Measurements from ENCODE around the gene LCN12. TPM values are rescaled to one million over a fixed set of nuclear protein-coding genes. Genes with fewer than 3 reads are reported as not detected.
A peak's percentile ranks its signal among the peaks of the same experiment; 100 is the strongest.

The LCN12 gene
- total and polyA plus RNA-seq, 3 experiments from 2014 or later: 0.85 to 1.3 TPM; not detected in 1

DNA sequence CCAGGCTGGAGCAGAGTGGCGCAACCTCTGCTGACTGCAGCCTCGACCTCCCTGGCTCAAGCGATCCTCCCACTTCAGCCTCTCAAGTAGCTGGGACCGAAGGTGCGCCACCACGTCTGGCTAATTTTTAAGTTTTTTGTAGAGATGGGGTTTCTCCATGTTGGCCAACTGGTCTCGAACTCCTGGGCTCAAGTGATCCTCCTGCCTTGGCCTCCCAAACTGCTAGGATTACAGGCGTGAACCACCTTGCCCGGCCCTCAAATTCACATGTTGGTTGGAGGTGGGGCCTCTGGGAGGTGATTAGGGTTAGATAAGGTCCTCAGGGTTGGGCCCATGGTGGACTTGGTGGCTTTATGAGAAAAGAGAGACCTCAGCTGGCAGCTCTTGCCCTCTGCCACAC, 10.1 kb downstream of the LCN12 start:
- ChIA-PET POLR2A (no interaction called here), CTCF (interaction anchor here (1.1 to 2.0 kb wide), 4 partner anchors 13 to 72 kb away, joined by 3 to 13 read pairs (median 6); partner anchors contain the start of genes C8G and FBXW5)
- peaks cover 0 to 3% (median 0%) of the 10 kb centered on the region in 3 donors for H3K36me3 Mint-ChIP-seq
- Histone ChIP-seq H3K27me3 (ENCODE audit: insufficient read depth, low read length, poor library complexity, severe bottlenecking) (no peaks in the 10 kb centered on the region), H3K9me3 (ENCODE audit: low read length) (no peaks in the 10 kb centered on the region), H3K36me3 (ENCODE audit: insufficient read depth, low read length) (no peaks in the 10 kb centered on the region), H3K4me3 (ENCODE audit: low read length) (no peak overlapping the region), H3K27ac (ENCODE audit: low read depth, low read length) (no peak overlapping the region), H3K4me1 (ENCODE audit: insufficient read depth, low read length) (peaks cover 52% of the 10 kb centered on the region)
- peaks cover 41 to 83% (median 46%) of the 10 kb centered on the region in 3 donors for H3K4me1 Mint-ChIP-seq
- peaks cover 0 to 3% of the 10 kb centered on the region in 2 donors for H3K27me3 Mint-ChIP-seq
- no peaks in the 10 kb centered on the region for H3K9me3 Mint-ChIP-seq
- H3K27ac Mint-ChIP-seq: peak overlapping the region in 6 of 8 donors; percentile 72 to 93 (median 86)
- no peak for DNase-seq
- H3K4me3 Mint-ChIP-seq: peak overlapping the region in 2 of 7 donors; percentile 55 to 81

DNA sequence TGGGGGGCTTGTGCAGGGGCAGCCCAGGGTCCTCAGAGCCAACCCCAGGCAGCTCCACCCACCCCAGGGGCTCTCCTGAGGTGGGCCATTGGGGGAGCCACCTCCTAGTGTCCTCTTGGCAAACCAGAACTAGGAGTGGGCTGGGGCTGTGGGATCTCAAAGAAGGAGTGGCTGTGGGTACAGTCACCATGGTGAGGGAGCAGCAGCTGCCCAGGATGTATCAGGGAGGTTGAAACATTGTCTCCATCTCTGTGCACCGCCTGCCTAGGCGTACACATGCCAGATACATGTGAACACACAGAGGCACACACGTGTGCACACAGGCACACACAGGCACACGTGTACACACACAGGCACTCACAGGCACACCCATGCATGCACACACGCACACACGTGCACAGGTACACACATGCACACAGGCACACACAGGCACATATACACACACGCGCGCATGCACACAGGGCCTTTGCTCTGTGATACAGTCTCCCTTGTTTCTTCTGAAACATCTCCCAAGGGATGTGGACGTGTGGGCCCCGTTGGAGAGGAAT, 10.7 kb downstream of the LCN12 start:
- Histone ChIP-seq H3K4me1 (ENCODE audit: insufficient read depth, low read length) (peaks cover 52% of the 10 kb centered on the region), H3K27me3 (ENCODE audit: insufficient read depth, low read length, poor library complexity, severe bottlenecking) (no peaks in the 10 kb centered on the region), H3K9me3 (ENCODE audit: low read length) (no peaks in the 10 kb centered on the region), H3K27ac (ENCODE audit: low read depth, low read length) (no peak overlapping the region), H3K36me3 (ENCODE audit: insufficient read depth, low read length) (no peaks in the 10 kb centered on the region), H3K4me3 (ENCODE audit: low read length) (no peak overlapping the region)
- no peak for DNase-seq
- Mint-ChIP-seq H3K27me3 (peaks cover 0 to 3% of the 10 kb centered on the region in 2 donors), H3K36me3 (peaks cover 0 to 3% (median 0%) of the 10 kb centered on the region in 3 donors), H3K27ac (peak overlapping the region; percentile 72 to 95 (median 86)), H3K9me3 (no peaks in the 10 kb centered on the region), H3K4me1 (peaks cover 41 to 80% (median 47%) of the 10 kb centered on the region in 3 donors), H3K4me3 (peak overlapping the region in 6 of 7 donors; percentile 34 to 68 (median 52))
- ChIA-PET POLR2A (no interaction called here), CTCF (interaction anchor here (1.1 to 2.0 kb wide), 4 partner anchors 12 to 72 kb away, joined by 3 to 13 read pairs (median 6); partner anchors contain the start of genes C8G and FBXW5)

DNA sequence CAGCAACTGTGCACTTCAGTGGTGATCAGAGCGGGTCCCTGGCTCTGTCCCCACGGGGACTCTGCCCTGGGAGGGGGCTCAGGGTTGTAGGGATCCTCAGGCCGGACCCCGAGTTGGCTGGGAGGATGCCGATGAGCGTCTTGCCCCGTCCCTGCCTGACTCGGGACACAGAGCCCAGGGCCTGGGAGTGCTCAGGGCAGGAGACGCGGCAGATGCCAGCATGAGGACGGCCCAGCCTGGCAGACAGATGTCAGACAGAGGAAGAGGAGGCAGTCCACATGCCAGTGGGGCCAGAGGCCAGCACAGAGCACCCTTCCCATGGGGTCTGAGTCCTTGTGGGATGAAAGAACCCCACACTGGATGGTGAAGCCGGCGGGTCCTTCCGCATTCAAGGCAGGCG, 11.3 kb downstream of the LCN12 start:
- H3K4me3 Mint-ChIP-seq: peak overlapping the region in 4 of 7 donors; percentile 19 to 68 (median 60)
- no peak for DNase-seq
- ChIA-PET POLR2A (no interaction called here), CTCF (interaction anchor here (0.9 to 2.0 kb wide), 2 partner anchors 12 to 33 kb away, joined by 3 to 13 read pairs; partner anchors contain the start of gene CLIC3)
- H3K36me3 Mint-ChIP-seq: peaks cover 0 to 3% (median 0%) of the 10 kb centered on the region in 3 donors
- no peaks in the 10 kb centered on the region for H3K27me3 ChIP-seq (ENCODE audit: insufficient read depth, low read length, poor library complexity, severe bottlenecking)
- no peak overlapping the region for H3K27ac ChIP-seq (ENCODE audit: low read depth, low read length)
- peaks cover 0 to 3% of the 10 kb centered on the region in 2 donors for H3K27me3 Mint-ChIP-seq
- peaks cover 52% of the 10 kb centered on the region for H3K4me1 ChIP-seq (ENCODE audit: insufficient read depth, low read length)
- no peaks in the 10 kb centered on the region for H3K36me3 ChIP-seq (ENCODE audit: insufficient read depth, low read length)
- peak overlapping the region in 6 of 8 donors; percentile 72 to 95 (median 84) for H3K27ac Mint-ChIP-seq
- no peaks in the 10 kb centered on the region for H3K9me3 Mint-ChIP-seq
- no peaks in the 10 kb centered on the region for H3K9me3 ChIP-seq (ENCODE audit: low read length)
- H3K4me3 ChIP-seq (ENCODE audit: low read length): no peak overlapping the region
- H3K4me1 Mint-ChIP-seq: peaks cover 41 to 77% (median 43%) of the 10 kb centered on the region in 3 donors

DNA sequence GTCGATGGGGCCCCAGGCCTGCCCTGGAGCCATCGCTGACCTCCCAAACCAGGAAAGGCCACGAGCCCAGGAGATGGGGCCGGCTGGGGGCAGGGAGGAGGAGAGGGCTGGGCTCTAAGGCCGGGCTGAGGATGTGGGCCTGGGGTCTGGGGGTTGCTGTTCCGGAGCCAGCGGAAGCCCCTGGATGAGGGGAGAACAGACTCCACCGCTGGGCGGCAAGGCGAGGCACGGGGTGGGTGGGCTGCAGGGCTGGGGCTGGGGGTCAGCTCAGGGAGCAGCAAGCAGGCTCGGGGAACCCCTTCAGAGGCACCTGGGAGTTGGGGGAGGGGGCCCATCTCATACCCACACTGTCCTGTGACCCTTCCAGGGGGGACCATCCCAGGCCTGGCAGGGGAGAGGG, 11.7 kb downstream of the LCN12 start:
- H3K9me3 Mint-ChIP-seq: no peaks in the 10 kb centered on the region
- no peak for DNase-seq
- H3K27ac Mint-ChIP-seq: no peak overlapping the region
- ChIA-PET POLR2A (no interaction called here), CTCF (interaction anchor here (0.8 to 2.0 kb wide), 5 partner anchors 11 to 122 kb away, joined by 3 to 13 read pairs (median 3); partner anchors contain the start of genes AJM1, CLIC3 and FBXW5)
- H3K36me3 Mint-ChIP-seq: peaks cover 0 to 3% (median 0%) of the 10 kb centered on the region in 3 donors
- H3K4me1 Mint-ChIP-seq: peaks cover 41 to 73% (median 42%) of the 10 kb centered on the region in 3 donors
- Histone ChIP-seq H3K27ac (ENCODE audit: low read depth, low read length) (no peak overlapping the region), H3K4me3 (ENCODE audit: low read length) (no peak overlapping the region), H3K9me3 (ENCODE audit: low read length) (no peaks in the 10 kb centered on the region), H3K4me1 (ENCODE audit: insufficient read depth, low read length) (peaks cover 52% of the 10 kb centered on the region), H3K27me3 (ENCODE audit: insufficient read depth, low read length, poor library complexity, severe bottlenecking) (no peaks in the 10 kb centered on the region), H3K36me3 (ENCODE audit: insufficient read depth, low read length) (no peaks in the 10 kb centered on the region)
- H3K4me3 Mint-ChIP-seq: peak overlapping the region in 1 of 7 donors; percentile 68
- H3K27me3 Mint-ChIP-seq: peaks cover 0 to 3% of the 10 kb centered on the region in 2 donors

DNA sequence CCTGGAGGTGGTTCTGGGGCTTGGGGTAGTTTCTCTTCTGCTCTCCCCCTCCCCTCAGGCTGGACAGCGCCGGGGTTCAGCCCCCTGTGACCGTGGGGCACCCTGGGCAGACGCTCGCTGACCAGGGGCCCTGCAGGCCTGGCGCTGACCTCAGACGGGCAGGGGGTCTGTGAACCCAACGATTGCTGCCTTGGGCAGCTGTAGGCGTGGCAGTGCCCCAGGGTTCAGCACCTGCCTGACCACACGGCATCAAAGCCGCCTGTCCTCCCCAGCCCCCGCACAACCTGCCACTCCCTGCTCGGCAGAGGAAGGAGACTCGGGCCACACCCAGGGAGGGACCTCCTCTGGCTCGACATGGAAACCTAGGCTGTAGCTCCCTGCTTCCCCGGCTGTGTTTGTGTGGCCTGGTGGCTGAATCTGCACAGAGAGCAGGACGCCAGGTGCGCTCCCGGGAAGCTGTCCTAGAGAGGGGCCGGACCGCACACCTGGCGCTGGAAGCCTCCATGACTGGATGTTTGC, 12.2 kb downstream of the LCN12 start:
- POLR2A ChIA-PET: interaction anchor here (2.2 kb wide), 1 partner anchor 11 kb away, joined by 6 read pairs; no protein-coding TSS in a partner anchor
- H3K4me1 Mint-ChIP-seq: peaks cover 39 to 68% (median 41%) of the 10 kb centered on the region in 3 donors

DNA sequence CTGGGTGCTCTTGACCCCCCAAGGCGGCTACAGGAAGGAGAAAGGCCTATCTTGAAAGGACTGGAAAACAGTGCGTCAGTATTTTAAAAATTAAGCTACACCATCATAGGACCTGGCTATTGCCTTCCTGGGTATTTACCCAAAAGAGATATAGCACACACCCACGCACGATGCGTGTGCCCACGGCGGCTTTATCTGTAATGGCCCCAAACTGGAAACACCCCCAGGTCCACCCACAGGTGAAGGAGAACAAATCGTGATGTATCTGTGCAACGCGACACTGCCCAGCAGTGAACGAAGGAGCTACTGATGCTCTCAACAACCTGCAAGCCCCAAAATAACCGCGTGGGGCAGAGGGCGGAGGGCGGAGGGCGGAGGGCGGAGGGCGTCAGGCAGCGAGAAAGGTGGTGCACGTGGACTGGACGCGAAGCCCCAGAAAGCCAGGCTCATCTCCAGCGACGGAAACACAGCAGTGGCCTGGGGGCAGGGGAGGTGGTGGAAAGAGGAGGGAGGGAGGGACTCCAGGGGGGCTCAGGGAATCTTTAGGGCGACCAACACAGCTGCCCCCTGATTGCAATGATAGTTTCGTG, 12.9 kb downstream of the LCN12 start:
- Mint-ChIP-seq H3K4me3 (peak overlapping the region in 6 of 7 donors; percentile 36 to 86 (median 80)), H3K27me3 (peaks cover 0 to 3% of the 10 kb centered on the region in 2 donors), H3K27ac (peak overlapping the region; percentile 45 to 97 (median 86)), H3K9me3 (no peaks in the 10 kb centered on the region), H3K36me3 (peaks cover 0 to 3% (median 0%) of the 10 kb centered on the region in 3 donors), H3K4me1 (peaks cover 38 to 62% (median 40%) of the 10 kb centered on the region in 3 donors)
- no peaks in the 10 kb centered on the region for H3K9me3 ChIP-seq (ENCODE audit: low read length)
- DNase-seq: no peak
- no peaks in the 10 kb centered on the region for H3K36me3 ChIP-seq (ENCODE audit: insufficient read depth, low read length)
- ChIA-PET CTCF (interaction anchor here (0.8 to 2.5 kb wide), 5 partner anchors 11 to 123 kb away, joined by 3 to 8 read pairs (median 3); partner anchors contain the start of genes AJM1, FBXW5 and PAXX), POLR2A (interaction anchor here (0.6 to 2.2 kb wide), 3 partner anchors 10 to 62 kb away, joined by 3 to 6 read pairs (median 3); no protein-coding TSS in a partner anchor)
- no peaks in the 10 kb centered on the region for H3K27me3 ChIP-seq (ENCODE audit: insufficient read depth, low read length, poor library complexity, severe bottlenecking)
- peak overlapping the region; percentile 16 for H3K27ac ChIP-seq (ENCODE audit: low read depth, low read length)
- peaks cover 40% of the 10 kb centered on the region for H3K4me1 ChIP-seq (ENCODE audit: insufficient read depth, low read length)
- no peak overlapping the region for H3K4me3 ChIP-seq (ENCODE audit: low read length)

More for the DNA sequence above, 12.2 kb downstream of the LCN12 start:
- peaks cover 0 to 3% of the 10 kb centered on the region in 2 donors for H3K27me3 Mint-ChIP-seq
- peak overlapping the region in 4 of 7 donors; percentile 19 to 68 (median 46) for H3K4me3 Mint-ChIP-seq
- H3K27ac Mint-ChIP-seq: peak overlapping the region in 6 of 8 donors; percentile 54 to 94 (median 80)
- Histone ChIP-seq H3K27me3 (ENCODE audit: insufficient read depth, low read length, poor library complexity, severe bottlenecking) (no peaks in the 10 kb centered on the region), H3K4me1 (ENCODE audit: insufficient read depth, low read length) (peaks cover 47% of the 10 kb centered on the region), H3K36me3 (ENCODE audit: insufficient read depth, low read length) (no peaks in the 10 kb centered on the region), H3K27ac (ENCODE audit: low read depth, low read length) (peak overlapping the region; percentile 16), H3K9me3 (ENCODE audit: low read length) (no peaks in the 10 kb centered on the region), H3K4me3 (ENCODE audit: low read length) (no peak overlapping the region)
- peaks cover 0 to 3% (median 0%) of the 10 kb centered on the region in 3 donors for H3K36me3 Mint-ChIP-seq
- DNase-seq: no peak
- CTCF ChIA-PET: interaction anchor here (0.8 to 2.5 kb wide), 6 partner anchors 12 to 122 kb away, joined by 3 to 8 read pairs (median 3); partner anchors contain the start of genes AJM1, CLIC3, FBXW5 and PAXX
- H3K9me3 Mint-ChIP-seq: no peaks in the 10 kb centered on the region

DNA sequence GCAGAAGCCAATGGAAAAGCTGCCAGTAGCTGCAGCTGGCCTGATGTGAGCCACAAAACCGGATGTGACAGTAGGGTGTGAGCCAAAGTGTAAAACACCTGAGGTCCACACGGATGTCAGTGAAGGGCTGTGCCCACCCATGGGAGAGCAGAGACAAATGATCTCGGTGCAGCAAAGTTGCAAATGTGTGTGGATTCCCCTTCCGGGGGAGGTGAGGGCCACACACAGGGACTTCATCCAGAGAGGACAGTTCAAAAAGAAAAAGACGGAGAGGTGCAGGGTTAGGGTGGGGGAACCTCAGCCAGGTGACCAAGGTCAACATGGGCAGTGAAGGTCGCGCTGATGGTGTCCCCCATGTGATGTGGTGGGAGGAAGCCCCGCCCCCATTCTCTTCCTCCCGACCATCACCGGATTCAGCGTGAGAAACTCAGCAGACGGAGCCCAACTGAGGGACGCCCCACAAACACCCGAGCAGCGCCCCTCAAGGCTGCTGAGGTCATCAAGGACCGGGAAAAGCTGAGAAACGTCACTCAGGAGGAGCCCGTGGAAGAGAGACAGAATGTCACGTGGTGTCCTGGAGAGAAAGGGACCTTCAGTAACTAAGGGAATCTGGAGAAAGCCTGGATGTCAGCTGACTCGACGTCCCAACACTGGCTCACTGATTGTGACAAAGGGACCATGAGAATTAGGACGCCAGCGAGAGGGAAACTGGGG, 13.9 kb downstream of the LCN12 start:
- no peaks in the 10 kb centered on the region for H3K9me3 Mint-ChIP-seq
- no peaks in the 10 kb centered on the region for H3K36me3 ChIP-seq (ENCODE audit: insufficient read depth, low read length)
- DNase-seq: peak in 4 of 5 donors; percentile 44 to 73 (median 66)
- ChIA-PET POLR2A (interaction anchor here (0.6 to 2.2 kb wide), 7 partner anchors 9 to 857 kb away, joined by 3 to 6 read pairs (median 5); no protein-coding TSS in a partner anchor), CTCF (interaction anchor here (0.7 to 2.5 kb wide), 4 partner anchors 10 to 27 kb away, joined by 3 to 8 read pairs (median 5); partner anchors contain the start of gene PAXX)
- peaks cover 30 to 56% (median 32%) of the 10 kb centered on the region in 3 donors for H3K4me1 Mint-ChIP-seq
- peak overlapping the region; percentile 62 to 86 (median 82) for H3K4me3 Mint-ChIP-seq
- H3K9me3 ChIP-seq (ENCODE audit: low read length): no peaks in the 10 kb centered on the region
- H3K27ac Mint-ChIP-seq: peak overlapping the region; percentile 78 to 97 (median 95)
- H3K27me3 ChIP-seq (ENCODE audit: insufficient read depth, low read length, poor library complexity, severe bottlenecking): no peaks in the 10 kb centered on the region
- H3K4me3 ChIP-seq (ENCODE audit: low read length): peak overlapping the region; percentile 34
- peaks cover 35% of the 10 kb centered on the region for H3K4me1 ChIP-seq (ENCODE audit: insufficient read depth, low read length)
- peaks cover 0 to 3% of the 10 kb centered on the region in 2 donors for H3K27me3 Mint-ChIP-seq
- H3K27ac ChIP-seq (ENCODE audit: low read depth, low read length): peak overlapping the region; percentile 57
- no peaks in the 10 kb centered on the region for H3K36me3 Mint-ChIP-seq

Measured in CD8-positive, alpha-beta memory T cell (primary cell).